ENCODE data around the gene TLCD1.

Gene TLCD1

DNA sequence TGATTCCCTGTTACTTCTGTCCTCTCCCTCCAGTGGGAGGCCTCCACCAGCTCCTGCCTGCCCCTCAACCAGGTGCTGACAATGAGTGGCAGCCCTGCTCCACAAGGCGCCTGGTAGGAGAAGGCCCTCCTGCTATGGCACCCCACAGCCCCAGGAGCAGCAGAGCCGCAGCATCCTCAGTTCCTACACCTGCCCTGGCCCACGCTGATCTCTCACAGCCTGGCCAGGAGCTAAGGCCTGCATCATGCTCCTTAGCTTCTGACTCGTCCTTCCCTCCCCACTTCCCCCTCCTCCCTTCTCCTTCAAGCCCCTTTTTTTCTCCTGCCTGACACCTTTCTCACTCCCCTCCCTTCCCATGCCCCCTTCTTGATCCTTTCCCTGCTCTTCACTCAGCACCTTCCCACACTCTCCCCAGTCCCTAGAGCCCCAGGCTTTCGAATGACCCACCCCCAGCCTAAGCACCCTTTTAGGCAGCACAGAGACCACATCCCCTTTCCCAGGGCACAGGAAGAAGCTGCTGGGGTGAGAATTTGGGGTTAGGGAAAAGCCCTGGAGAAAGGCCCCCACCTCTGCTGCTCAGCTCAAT, 20.9 kb downstream of the TLCD1 start:
- TF ChIP-seq ZNF274 (IDR thresholded peaks at IDR 0.05; ENCODE audit: low read depth, low read length), result no peak
- H3K4me3 ChIP-seq (ENCODE audit: low read length), result no peak overlapping the region

DNA sequence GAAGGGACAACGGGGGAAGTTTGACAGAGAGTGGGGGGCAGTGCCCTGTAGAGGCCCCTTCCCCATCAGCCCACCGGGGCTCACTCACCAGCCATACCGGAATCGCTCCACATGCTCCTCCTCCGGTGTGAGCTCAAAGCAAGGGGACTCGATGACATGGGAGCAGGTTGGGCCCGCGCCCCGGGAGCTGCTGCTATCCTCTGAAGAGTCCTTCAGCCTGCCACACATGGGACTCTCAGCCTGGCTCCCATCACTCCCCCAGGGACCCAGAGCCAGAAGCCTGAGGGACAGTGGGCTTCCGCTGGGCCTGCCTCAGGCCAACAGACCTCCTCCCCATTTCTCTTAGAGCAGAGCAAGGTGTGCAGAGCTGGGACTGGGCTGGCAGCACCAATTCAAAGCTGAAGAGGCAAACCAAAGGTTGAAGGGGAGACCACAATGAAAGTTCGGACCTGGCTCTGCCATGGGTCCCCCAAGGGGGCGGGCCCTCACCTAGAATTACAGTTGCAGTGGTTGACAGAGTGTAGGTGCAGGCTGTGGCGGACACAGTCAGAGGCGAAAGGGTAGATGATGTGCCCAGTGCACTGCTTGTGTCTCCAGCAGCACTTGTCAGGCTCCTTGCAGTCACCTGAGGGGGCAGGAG, 21.7 kb downstream of the TLCD1 start:
- no peak overlapping the region for H3K4me3 ChIP-seq (ENCODE audit: low read length)
- TF ChIP-seq ZNF274 (IDR thresholded peaks at IDR 0.05; ENCODE audit: low read depth, low read length), result no peak

DNA sequence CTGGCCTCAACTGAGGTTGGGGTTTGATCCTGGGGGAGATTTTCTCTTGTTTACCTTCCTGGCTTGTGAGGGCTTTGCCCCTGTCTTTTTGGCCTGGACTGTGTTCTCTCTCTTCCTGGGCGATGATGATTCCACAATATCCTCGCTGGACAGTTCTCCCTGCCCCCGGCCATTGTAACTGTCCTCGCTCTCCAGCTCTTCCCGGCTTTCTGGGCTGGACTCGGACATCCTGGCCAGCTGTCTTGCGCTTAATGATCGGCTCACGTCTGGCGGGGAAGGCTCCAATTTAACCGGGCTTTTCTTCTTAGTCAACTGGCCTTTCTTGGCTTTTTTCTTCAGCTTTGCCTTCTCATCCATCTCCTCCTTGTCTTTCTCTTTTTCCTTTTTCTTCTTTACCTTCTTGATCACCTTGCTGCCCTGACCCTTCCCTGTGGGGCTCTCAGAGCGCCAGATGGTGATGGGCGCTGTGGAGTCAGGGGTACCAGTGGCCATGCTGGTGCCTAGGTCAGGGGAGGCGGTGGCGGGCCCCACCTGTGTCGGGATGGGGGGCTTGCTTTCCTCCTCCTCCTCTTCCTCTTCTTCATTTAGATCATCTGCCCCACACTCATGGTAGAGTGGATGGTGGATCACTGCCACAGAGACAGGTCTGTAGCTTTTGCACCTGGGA, 22.3 kb downstream of the TLCD1 start:
- no peak for TF ChIP-seq ZNF274 (IDR thresholded peaks at IDR 0.05; ENCODE audit: low read depth, low read length)

DNA sequence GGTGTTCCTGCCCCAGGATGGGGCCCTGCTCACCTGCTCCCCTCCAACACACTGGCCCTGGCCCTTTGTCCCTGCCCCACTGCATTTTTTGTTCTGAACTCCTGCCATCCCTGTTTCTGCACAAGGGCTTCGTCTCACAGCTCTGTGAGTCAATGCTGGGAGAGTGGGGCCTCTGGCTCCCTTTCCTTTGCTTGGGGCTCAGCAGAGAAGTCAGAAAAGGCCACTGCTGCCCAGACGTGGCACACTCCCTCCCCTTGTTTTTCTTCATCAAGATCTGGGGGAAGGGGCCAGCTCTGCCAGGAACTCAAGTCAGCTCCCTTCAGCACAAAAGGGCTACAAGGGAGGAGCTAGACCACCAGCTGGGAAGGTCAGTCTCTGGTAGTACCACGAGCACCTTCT, 23.3 kb downstream of the TLCD1 start:
- no peak overlapping the region for H3K4me3 ChIP-seq (ENCODE audit: low read length)

More for the DNA sequence above, 22.3 kb downstream of the TLCD1 start:
- H3K4me3 ChIP-seq (ENCODE audit: low read length), result no peak overlapping the region

DNA sequence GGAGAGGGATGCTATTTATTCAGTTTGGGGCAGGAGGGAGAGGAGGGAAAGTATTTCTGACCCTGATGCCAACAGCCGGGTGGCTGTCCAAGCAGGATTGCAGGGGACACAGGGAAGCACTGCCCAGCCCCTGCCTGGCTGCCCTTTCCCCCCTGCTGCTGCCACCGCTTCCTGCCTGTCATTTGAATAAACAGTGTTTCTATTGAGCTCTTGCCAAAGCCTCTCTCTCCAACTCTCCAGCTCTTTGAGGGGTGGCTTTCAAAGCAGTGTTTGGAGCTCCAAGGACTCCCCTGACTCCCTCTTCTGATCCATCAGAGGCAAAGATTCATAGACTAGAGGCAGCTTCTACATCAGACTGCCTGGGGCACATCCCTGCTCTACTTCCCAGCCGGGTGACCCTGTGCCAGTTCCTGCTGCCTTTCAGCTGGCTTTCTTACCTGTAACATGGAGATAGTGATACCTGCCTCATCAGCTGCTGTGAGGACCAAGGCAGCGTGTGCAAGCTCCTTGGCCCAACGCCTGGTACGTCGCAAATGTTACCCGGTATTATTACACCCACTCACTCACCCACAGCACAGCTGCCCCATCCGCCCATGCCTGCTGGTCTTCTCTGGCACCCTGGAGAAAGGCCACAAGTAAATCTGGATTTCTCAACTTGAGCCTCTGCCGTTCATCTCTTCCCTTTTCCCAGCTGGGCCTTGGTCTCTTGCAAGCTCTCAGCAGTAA, 23.8 kb downstream of the TLCD1 start:
- TF ChIP-seq ZNF274 (IDR thresholded peaks at IDR 0.05; ENCODE audit: low read depth, low read length), result no peak
- H3K4me3 ChIP-seq (ENCODE audit: low read length), result no peak overlapping the region

More for the DNA sequence above, 23.3 kb downstream of the TLCD1 start:
- TF ChIP-seq ZNF274 (IDR thresholded peaks at IDR 0.05; ENCODE audit: low read depth, low read length), result no peak

DNA sequence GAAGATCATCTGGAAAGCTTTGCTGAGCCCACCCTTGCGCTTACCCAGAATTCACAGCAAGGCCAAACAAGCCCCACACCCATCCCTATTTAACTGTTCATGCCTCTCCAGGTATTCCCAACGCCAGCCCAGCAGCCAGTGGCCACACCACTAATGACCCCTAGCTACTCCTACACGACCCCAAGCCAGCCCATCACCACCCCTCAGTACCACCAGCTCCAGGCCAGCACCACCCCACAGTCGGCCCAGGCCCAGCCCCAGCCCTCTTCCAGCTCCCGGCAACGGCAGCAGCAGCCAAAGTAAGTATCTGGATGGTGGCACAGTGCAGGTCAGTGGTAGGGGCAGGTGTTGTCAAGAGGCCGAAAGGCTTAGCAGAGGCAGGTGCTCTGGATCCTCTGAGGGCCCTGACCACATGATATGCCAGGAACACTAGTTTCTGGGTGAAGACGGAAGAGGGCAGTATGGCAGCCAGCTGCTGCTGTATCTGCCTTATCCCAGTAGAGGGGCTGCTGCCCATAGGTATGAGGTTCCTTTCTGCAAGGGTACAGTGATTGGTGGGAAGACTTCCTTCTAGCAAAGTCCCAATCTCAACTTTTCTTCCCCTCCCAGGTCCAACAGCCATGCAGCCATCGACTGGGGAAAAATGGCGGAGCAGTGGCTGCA, 25.1 kb downstream of the TLCD1 start:
- no peak overlapping the region for H3K4me3 ChIP-seq (ENCODE audit: low read length)
- TF ChIP-seq ZNF274 (IDR thresholded peaks at IDR 0.05; ENCODE audit: low read depth, low read length), result no peak

DNA sequence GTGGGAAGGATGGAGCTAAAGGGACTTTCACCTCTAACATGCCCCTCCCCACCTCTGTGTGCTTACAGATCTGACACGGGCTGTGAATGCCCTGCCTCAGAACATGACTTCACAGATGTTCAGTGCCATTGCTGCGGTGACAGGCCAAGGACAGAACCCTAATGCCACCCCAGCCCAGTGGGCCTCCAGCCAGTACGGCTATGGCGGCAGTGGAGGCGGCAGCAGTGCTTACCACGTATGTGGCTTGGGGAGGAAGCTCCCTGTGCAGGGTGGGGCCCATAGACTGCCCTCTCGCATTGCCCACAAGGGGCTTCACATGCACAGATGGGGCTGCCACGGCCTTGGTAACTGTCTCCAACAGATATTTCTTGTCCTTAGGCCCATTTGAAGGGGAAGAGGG, 25.8 kb downstream of the TLCD1 start:
- H3K4me3 ChIP-seq (ENCODE audit: low read length), result no peak overlapping the region
- no peak for TF ChIP-seq ZNF274 (IDR thresholded peaks at IDR 0.05; ENCODE audit: low read depth, low read length)

DNA sequence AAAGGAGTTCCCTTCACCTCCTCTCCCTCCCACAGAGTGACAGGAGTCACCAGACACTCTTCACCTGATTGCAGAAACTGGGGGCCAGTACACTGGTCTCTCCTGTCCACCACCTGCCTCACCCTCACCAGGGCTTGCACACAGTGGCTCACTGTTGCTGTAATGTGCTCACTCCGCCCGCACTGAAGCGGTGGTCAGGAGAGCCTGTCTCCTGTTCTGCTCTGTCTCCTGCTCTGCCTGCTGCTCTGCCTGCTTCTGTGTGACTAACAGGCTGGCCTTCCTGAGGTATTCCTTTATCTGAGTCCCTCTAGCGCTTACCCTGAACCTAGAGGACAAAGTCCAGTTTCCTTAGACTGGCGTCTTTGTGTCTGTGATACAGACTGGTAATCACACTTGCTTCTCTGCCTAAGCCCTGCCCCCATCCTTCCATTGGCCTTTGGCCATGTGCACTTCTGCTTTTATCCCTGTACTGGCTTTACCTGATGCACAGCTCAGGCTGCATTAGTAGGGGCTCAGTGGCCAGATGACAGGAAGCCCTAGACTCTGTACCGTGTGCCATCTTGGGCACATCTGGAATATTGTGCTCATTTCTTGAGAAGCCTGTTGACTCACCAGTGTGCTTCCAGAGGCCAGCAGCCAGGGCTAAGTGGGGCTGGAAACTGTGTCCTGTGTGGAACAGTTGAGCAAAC, 27.6 kb downstream of the TLCD1 start:
- H3K4me3 ChIP-seq (ENCODE audit: low read length), result no peak overlapping the region
- no peak for TF ChIP-seq ZNF274 (IDR thresholded peaks at IDR 0.05; ENCODE audit: low read depth, low read length)

DNA sequence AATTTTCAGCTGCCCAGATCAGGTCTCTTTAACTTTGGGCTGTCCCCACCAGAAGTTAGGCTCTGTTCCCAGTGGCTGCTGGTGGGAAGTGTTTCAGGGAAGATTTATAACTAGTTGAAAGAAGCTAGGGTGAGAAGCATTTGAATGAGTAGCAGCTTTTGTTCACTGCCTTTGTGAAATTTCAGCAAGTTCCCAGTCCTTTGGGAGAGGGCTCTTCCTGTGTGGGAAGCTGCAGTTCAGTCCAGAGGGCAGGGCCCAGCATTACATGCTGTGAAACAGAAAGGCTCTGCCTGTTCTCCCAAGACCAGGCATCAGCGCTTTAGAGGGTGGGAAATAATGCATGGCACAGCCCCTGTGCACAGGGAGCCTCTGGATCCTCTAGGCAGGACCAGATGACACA, 32.2 kb downstream of the TLCD1 start:
- no peak for TF ChIP-seq ZNF274 (IDR thresholded peaks at IDR 0.05; ENCODE audit: low read depth, low read length)
- no peak overlapping the region for H3K4me3 ChIP-seq (ENCODE audit: low read length)

DNA sequence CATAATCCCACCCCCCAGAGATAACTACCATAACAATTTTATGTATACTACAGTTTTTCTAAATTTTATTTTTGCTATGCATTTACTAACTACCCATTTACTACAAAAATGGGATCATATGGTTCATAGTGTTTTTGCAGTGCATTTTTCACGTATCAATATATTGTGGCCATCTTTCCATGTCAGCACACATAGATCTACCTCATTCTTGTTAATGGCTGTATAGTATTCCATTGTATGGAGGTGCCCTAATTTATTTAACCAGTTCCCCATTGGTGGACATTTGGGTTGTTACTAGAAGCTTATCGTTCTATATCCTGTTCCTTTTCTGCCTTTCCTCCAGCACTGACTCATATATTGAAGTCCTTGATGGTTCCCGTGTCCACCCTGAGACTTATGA, 37.0 kb downstream of the TLCD1 start:
- no peak for TF ChIP-seq ZNF274 (IDR thresholded peaks at IDR 0.05; ENCODE audit: low read depth, low read length)
- H3K4me3 ChIP-seq (ENCODE audit: low read length), result no peak overlapping the region

DNA sequence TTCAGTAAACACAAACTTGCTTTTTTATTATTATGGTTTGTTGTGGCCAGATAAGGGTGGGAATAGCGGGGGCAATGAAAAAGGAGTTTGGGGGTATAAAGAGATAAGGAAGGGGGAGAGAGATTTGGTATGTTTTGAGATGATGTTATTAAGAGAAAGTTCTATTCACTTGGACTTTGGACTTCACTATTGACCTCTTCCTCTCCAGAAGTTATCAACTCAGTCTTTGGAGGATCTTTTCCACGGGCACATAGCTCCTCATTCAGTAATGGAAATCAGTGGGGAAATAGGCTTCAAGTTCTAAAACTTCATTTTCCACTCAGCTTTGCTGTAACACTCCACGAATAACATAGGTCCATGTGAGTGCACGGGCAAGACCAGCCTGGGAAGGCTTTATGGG, 37.6 kb downstream of the TLCD1 start:
- TF ChIP-seq ZNF274 (IDR thresholded peaks at IDR 0.05; ENCODE audit: low read depth, low read length), result no peak
- no peak overlapping the region for H3K4me3 ChIP-seq (ENCODE audit: low read length)

DNA sequence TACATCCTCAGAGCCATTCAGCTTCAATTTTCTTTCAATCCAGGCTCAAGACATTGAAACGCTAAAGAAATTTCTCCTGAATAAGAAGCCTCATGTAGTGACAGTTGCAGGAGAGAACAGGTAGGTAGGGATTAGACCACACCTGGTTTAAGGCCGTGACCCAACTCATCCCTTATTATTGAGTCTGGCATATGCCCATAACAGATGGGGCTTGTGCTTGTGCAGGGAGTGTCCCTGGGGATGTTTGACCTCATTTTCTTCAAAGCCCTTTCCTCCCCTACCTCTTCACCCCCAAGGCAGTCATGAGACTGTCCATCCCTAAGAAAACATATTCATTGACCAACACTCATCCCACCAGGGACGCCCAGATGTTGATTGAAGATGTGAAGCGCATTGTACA, 39.7 kb downstream of the TLCD1 start:
- H3K4me3 ChIP-seq (ENCODE audit: low read length), result no peak overlapping the region
- no peak for TF ChIP-seq ZNF274 (IDR thresholded peaks at IDR 0.05; ENCODE audit: low read depth, low read length)

DNA sequence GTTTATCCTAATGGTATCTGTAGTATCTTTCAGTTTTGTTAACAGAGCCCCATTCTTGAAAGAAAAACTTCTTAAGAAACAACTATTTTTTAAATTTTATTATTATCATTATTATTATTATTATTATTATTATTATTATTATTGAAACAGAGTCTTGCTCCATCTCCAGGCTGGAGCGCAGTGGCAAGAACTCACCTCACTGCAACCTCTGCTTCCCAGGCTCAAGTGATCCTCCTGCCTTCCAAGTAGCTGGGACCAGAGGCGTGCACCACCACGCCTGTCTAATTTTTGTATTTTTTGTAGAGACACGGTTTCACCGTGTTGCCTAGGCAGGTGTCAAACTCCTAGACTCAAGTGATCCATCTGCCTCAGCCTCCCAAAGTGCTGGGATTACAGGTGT, 40.7 kb downstream of the TLCD1 start:
- no peak for TF ChIP-seq ZNF274 (IDR thresholded peaks at IDR 0.05; ENCODE audit: low read depth, low read length)
- H3K4me3 ChIP-seq (ENCODE audit: low read length), result no peak overlapping the region

DNA sequence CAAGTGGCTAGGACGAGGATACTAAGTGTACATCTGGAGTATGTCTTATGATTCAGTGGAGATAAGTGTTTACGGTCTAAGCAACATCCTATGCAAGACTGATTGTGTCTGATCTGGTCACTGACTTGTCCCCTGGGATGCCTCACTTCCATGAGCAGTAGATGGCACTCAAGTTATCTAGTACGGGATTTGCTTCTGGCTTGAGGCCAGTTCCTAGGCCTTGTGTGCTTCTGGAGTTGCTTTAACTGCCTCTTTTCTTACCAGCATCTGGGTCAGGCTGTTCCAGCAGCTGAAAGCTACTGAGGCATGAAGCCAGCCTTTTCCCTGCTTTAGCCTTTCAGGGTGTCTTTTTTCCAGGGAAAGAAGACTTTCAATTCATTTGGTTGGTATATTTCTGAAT, 41.1 kb downstream of the TLCD1 start:
- no peak overlapping the region for H3K4me3 ChIP-seq (ENCODE audit: low read length)
- no peak for TF ChIP-seq ZNF274 (IDR thresholded peaks at IDR 0.05; ENCODE audit: low read depth, low read length)
